HepG2 (cell line): ENCODE results near the gene TBC1D10A. TPM values are rescaled to one million over a fixed set of nuclear protein-coding genes. Genes with fewer than 3 reads are reported as not detected.
A peak's percentile ranks its signal among the peaks of the same experiment; 100 is the strongest.

Source experiments
- POGZ ChIP-seq: sonication (generic); formaldehyde crosslinking; IDR thresholded peaks from 2 replicates; pipeline ENCODE4 v1.4.0; 2020; ENCODE audit warnings: mild to moderate bottlenecking, missing genetic modification reagents
- ZNF230 ChIP-seq: sonication (generic); formaldehyde crosslinking; IDR thresholded peaks from 2 replicates; pipeline ENCODE4 v1.4.0; 2020; ENCODE audit warnings: mild to moderate bottlenecking, missing genetic modification reagents
- ZNF432 ChIP-seq: sonication (generic); formaldehyde crosslinking; IDR thresholded peaks from 2 replicates; pipeline ENCODE4 v1.5.0; 2020; ENCODE audit warnings: missing genetic modification reagents, mild to moderate bottlenecking, borderline replicate concordance
- ZNF790 ChIP-seq: sonication (generic); formaldehyde crosslinking; IDR thresholded peaks from 2 replicates; pipeline ENCODE4 v1.8.0; 2022; ENCODE audit warnings: missing genetic modification reagents, mild to moderate bottlenecking, borderline replicate concordance
- polyA plus RNA-seq, 8 experiments: library from polyadenylated mRNA; depleted of rRNA in 3 of 8; stranded (reverse) in 7 of 8; unstranded in 1 of 8; fragments of >200 nt; fragmentation: Illumina TruSeq in 4 of 8; extraction: Trizol in 4 of 8; gene quantifications; 2 replicates each; pipeline versions ENCODE4 v1.2.1 to v1.2.3, GENCODE V29; 2011 to 2016; ENCODE audit warnings: low read depth in 4 of 8, missing spikeins in 1 of 8, mixed read lengths in 1 of 8; ENCODE audit not compliant: insufficient read depth in 1 of 8
- total RNA-seq, 5 experiments: library from RNA; depleted of rRNA; stranded (reverse); fragments of >200 nt; fragmentation: Illumina TruSeq; extraction: Trizol; gene quantifications; 2 replicates each; pipeline ENCODE4 v1.2.3, GENCODE V29; 2016; ENCODE audit warnings: low read depth in 1 of 5
- TF ChIP-seq, protein P1 (sequence below): sonication (generic); formaldehyde crosslinking; IDR thresholded peaks from 2 replicates; pipeline ENCODE4 v1.4.0; 2020; ENCODE audit warnings: missing genetic modification reagents
- TF ChIP-seq, protein P2 (sequence below): sonication (generic); formaldehyde crosslinking; IDR thresholded peaks from 2 replicates; pipeline ENCODE4 v1.4.0; 2020; ENCODE audit warnings: low read depth, mild to moderate bottlenecking, missing genetic modification reagents
- TF ChIP-seq, protein P3 (sequence below): sonication (generic); formaldehyde crosslinking; IDR thresholded peaks from 2 replicates; pipeline ENCODE4 v1.5.1; 2020; ENCODE audit warnings: mild to moderate bottlenecking, missing genetic modification reagents, moderate library complexity
- TF ChIP-seq, protein P4 (sequence below): sonication (generic); formaldehyde crosslinking; IDR thresholded peaks from 2 replicates; pipeline ENCODE4 v1.8.1; 2023; ENCODE audit warnings: mild to moderate bottlenecking, moderate library complexity, missing genetic modification reagents

TBC1D10A gene
- total and polyA plus RNA-seq, 2 of the 13 experiments (the other 11 are each of a cell fraction or from before 2014, with no cell fraction given): 4.2 to 4.9 TPM

DNA sequence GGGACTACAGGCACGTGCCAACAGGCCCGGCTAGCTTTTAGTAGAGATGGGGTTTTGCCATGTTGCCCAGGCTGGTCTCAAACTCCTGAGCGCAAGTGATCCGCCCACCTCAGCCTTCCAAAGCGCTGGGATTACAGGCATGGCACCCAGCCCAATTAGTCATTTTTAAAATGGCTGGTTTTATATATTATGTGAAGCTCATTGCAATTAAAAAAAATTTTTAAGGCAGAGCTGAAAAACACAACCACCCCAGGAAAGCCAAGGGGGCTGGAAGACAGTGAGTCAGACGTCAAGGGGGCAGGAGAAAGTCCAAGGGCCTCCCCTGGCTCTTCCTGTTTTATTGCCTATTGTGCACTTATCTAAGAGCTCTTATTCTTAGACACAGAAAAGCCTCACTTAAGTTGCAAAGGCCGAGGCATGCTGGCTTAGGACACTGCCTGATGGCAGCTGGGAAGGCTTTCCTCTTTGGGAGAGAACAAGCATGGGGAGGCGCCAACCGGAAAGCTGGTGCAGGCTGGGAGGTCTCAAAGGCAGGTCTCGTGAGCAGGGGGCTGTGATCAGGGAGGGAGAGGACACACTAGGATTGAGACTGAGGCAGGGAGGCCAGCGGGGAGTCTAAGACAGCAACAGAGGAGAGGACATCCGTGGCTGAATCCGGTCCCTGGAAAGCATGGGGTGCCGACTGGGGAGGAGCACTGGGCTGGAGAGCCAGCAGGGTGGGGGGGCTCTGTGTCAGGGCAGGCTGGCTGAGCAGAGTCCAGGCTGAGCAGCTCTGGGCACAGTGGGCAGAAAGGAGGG lies 49.0 kb downstream of the TBC1D10A start (continued):
- TF ChIP-seq, protein P1, sequence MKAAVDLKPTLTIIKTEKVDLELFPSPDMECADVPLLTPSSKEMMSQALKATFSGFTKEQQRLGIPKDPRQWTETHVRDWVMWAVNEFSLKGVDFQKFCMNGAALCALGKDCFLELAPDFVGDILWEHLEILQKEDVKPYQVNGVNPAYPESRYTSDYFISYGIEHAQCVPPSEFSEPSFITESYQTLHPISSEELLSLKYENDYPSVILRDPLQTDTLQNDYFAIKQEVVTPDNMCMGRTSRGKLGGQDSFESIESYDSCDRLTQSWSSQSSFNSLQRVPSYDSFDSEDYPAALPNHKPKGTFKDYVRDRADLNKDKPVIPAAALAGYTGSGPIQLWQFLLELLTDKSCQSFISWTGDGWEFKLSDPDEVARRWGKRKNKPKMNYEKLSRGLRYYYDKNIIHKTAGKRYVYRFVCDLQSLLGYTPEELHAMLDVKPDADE (CRISPR knock-in tag): no peak
- TF ChIP-seq ZNF790 (CRISPR knock-in tag) (no peak), ZNF230 (no peak), ZNF432 (CRISPR knock-in tag) (no peak), POGZ (no peak)
- TF ChIP-seq, protein P2, sequence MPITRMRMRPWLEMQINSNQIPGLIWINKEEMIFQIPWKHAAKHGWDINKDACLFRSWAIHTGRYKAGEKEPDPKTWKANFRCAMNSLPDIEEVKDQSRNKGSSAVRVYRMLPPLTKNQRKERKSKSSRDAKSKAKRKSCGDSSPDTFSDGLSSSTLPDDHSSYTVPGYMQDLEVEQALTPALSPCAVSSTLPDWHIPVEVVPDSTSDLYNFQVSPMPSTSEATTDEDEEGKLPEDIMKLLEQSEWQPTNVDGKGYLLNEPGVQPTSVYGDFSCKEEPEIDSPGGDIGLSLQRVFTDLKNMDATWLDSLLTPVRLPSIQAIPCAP: no peak
- TF ChIP-seq, protein P3, sequence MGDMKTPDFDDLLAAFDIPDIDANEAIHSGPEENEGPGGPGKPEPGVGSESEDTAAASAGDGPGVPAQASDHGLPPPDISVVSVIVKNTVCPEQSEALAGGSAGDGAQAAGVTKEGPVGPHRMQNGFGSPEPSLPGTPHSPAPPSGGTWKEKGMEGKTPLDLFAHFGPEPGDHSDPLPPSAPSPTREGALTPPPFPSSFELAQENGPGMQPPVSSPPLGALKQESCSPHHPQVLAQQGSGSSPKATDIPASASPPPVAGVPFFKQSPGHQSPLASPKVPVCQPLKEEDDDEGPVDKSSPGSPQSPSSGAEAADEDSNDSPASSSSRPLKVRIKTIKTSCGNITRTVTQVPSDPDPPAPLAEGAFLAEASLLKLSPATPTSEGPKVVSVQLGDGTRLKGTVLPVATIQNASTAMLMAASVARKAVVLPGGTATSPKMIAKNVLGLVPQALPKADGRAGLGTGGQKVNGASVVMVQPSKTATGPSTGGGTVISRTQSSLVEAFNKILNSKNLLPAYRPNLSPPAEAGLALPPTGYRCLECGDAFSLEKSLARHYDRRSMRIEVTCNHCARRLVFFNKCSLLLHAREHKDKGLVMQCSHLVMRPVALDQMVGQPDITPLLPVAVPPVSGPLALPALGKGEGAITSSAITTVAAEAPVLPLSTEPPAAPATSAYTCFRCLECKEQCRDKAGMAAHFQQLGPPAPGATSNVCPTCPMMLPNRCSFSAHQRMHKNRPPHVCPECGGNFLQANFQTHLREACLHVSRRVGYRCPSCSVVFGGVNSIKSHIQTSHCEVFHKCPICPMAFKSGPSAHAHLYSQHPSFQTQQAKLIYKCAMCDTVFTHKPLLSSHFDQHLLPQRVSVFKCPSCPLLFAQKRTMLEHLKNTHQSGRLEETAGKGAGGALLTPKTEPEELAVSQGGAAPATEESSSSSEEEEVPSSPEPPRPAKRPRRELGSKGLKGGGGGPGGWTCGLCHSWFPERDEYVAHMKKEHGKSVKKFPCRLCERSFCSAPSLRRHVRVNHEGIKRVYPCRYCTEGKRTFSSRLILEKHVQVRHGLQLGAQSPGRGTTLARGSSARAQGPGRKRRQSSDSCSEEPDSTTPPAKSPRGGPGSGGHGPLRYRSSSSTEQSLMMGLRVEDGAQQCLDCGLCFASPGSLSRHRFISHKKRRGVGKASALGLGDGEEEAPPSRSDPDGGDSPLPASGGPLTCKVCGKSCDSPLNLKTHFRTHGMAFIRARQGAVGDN (CRISPR knock-in tag): peak; percentile 14; the same call in 1 of the 2 replicates
- TF ChIP-seq, protein P4, sequence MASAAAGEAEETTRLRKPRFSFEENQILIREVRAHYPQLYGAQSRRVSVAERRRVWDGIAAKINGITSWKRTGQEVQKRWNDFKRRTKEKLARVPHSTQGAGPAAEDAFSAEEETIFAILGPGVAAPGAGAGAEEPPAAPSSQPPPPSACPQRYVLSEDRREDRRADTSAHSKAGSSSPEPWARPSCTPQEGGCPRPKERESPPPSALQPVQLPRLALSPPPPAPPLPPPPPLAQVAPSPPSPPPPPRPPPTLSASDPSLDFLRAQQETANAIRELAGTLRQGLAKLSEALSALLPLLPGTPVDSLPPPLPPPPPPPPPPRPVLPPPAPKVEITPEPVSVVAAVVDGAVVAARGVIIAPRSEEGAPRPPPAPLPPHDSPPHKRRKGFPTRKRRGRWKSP: no peak
